ENCODE data around the gene NEDD4L. TPM values are rescaled to one million over a fixed set of nuclear protein-coding genes. Genes with fewer than 3 reads are reported as not detected.

NEDD4L gene
- total RNA-seq, 1 donor from 2014 or later, result 95.9 TPM

GRCh38 chr18:58251416-58251815 is 207.4 kb downstream of the NEDD4L start:
- H3K4me3 ChIP-seq (ENCODE audit: low read depth, low read length), result no peak overlapping the region
- no peak for TF ChIP-seq CTCF (conservative IDR thresholded peaks at IDR 0.05; ENCODE audit: low read depth, low read length)
- DNase-seq (ENCODE audit: low read depth), result no peak

- H3K4me3 ChIP-seq (ENCODE audit: low read depth, low read length), result no peak overlapping the region
- no peak for TF ChIP-seq CTCF (conservative IDR thresholded peaks at IDR 0.05; ENCODE audit: low read depth, low read length)
- DNase-seq (ENCODE audit: low read depth), result no peak
Measured at GRCh38 chr18:58252166-58252565, 208.1 kb downstream of the NEDD4L start.

- no peak for TF ChIP-seq CTCF (conservative IDR thresholded peaks at IDR 0.05; ENCODE audit: low read depth, low read length)
- DNase-seq (ENCODE audit: low read depth), result no peak
- H3K4me3 ChIP-seq (ENCODE audit: low read depth, low read length), result no peak overlapping the region
Measured at GRCh38 chr18:58253318-58253717, 209.3 kb downstream of the NEDD4L start.

- TF ChIP-seq CTCF (conservative IDR thresholded peaks at IDR 0.05; ENCODE audit: low read depth, low read length), result no peak
- no peak for DNase-seq (ENCODE audit: low read depth)
- no peak overlapping the region for H3K4me3 ChIP-seq (ENCODE audit: low read depth, low read length)
Measured at GRCh38 chr18:58253871-58254270, 209.8 kb downstream of the NEDD4L start.

- no peak for TF ChIP-seq CTCF (conservative IDR thresholded peaks at IDR 0.05; ENCODE audit: low read depth, low read length)
- DNase-seq (ENCODE audit: low read depth), result no peak
Measured at GRCh38 chr18:58254873-58255511, 211.0 kb downstream of the NEDD4L start.

GRCh38 chr18:58255701-58256311 is 211.8 kb downstream of the NEDD4L start:
- H3K4me3 ChIP-seq (ENCODE audit: low read depth, low read length), result no peak overlapping the region
- no peak for TF ChIP-seq CTCF (conservative IDR thresholded peaks at IDR 0.05; ENCODE audit: low read depth, low read length)
- no peak for DNase-seq (ENCODE audit: low read depth)

More at GRCh38 chr18:58254873-58255511, 211.0 kb downstream of the NEDD4L start:
- H3K4me3 ChIP-seq (ENCODE audit: low read depth, low read length), result no peak overlapping the region

All from epithelial cell of proximal tubule (primary cell).